ENCODE data around the gene DEGS2. TPM values are rescaled to one million over a fixed set of nuclear protein-coding genes. Genes with fewer than 3 reads are reported as not detected.

Gene DEGS2
- total and polyA plus RNA-seq, 2 donors from 2014 or later, result 25.1 to 28.7 TPM

DNA sequence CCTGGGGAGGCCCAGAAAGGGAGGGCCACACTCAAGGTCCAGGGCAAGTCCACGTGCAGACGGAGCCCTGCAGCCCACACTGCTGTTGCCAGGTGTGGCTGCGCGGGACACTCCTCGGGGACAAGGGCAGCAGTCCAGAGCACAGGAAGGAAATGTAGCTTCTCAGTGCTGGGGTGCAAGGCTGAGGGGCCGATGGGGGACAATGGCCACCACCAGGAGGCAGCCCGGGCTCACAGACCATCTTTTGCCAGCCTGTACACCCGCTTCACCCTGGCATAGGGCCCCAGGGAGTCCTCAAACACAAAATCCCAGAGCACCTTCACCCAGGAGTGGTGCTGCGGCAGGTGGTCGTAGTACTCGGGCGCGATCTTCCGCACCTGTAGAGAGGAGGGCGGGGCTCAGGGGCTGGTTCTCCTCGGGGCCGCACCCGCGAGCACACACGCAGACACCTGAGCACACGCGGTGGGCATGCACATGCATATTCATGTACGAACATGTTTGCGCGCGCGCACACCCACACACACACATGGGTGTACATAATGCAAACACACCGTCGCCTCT lies 12.8 kb downstream of the DEGS2 start:
- no peak for DNase-seq

DNA sequence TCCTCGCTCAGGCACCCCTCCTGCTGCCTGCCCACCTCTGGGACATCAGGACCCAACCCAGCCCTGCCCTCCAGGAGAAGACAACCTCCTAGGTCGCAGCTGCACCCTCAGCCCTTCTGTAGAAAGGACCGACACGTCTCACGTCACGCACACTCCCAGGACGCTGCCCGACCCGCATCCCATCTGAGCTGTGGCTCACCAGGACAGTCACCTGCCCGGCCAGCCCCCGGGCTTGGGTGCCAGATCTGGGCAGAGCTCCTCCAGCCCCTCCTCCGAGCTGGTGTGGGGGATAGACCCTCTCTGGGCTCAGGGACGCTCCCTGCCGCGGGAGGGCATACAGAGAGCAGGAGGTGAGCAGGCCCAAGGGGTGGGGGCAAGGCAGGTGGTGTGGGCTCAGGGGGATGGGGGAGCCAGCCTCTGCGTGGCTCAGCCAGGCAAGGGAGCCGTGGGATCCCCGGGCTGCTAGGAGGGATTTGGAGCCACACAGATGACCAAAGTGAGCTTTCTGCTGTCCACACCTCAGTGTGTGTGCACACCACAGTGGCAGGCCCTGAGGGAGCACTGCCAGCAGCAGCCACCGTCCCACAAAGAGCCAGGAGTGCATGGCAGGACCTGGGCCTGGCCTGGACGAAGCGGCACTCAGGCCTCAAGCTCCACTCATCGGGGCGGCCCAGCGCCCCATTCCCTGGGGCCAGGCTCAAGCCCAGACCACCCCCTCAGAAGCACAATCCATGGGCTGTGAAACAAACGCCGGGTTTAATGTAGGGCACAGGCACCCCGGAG lies 13.6 kb downstream of the DEGS2 start:
- Histone ChIP-seq H3K27ac (ENCODE audit: low read depth in 2 of 2, low read length in 2 of 2) (no peak overlapping the region), H3K4me3 (ENCODE audit: low read length in 3 of 3) (no peak overlapping the region), H3K9me3 (ENCODE audit: control insufficient read depth in 2 of 3, insufficient read depth in 1 of 3, low read length in 3 of 3) (no peaks in the 10 kb centered on the region), H3K27me3 (ENCODE audit: control insufficient read depth, insufficient read depth, low read length) (no peaks in the 10 kb centered on the region), H3K36me3 (ENCODE audit: control insufficient read depth in 2 of 3, insufficient read depth in 3 of 3, low read length in 3 of 3) (no peaks in the 10 kb centered on the region), H3K4me1 (ENCODE audit: control insufficient read depth in 2 of 3, insufficient read depth in 2 of 3, low read depth in 1 of 3, low read length in 3 of 3) (peaks cover 0 to 27% (median 7%) of the 10 kb centered on the region in 3 donors), H3K9ac (ENCODE audit: low read length in 3 of 3) (no peak overlapping the region)
- DNase-seq, result no peak
- TF ChIP-seq, protein P1, sequence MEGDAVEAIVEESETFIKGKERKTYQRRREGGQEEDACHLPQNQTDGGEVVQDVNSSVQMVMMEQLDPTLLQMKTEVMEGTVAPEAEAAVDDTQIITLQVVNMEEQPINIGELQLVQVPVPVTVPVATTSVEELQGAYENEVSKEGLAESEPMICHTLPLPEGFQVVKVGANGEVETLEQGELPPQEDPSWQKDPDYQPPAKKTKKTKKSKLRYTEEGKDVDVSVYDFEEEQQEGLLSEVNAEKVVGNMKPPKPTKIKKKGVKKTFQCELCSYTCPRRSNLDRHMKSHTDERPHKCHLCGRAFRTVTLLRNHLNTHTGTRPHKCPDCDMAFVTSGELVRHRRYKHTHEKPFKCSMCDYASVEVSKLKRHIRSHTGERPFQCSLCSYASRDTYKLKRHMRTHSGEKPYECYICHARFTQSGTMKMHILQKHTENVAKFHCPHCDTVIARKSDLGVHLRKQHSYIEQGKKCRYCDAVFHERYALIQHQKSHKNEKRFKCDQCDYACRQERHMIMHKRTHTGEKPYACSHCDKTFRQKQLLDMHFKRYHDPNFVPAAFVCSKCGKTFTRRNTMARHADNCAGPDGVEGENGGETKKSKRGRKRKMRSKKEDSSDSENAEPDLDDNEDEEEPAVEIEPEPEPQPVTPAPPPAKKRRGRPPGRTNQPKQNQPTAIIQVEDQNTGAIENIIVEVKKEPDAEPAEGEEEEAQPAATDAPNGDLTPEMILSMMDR (IDR thresholded peaks at IDR 0.05; ENCODE audit: borderline replicate concordance, extremely low read depth, insufficient read depth), result no peak
- no peak for FAIRE-seq
- intact Hi-C loops (cut with DNase I), result no loop called here

More for the DNA sequence above, 12.8 kb downstream of the DEGS2 start:
- Histone ChIP-seq H3K4me3 (ENCODE audit: low read length in 3 of 3) (no peak overlapping the region), H3K9ac (ENCODE audit: low read length in 3 of 3) (no peak overlapping the region), H3K4me1 (ENCODE audit: control insufficient read depth in 2 of 3, insufficient read depth in 2 of 3, low read depth in 1 of 3, low read length in 3 of 3) (peaks cover 0 to 26% (median 7%) of the 10 kb centered on the region in 3 donors), H3K36me3 (ENCODE audit: control insufficient read depth in 2 of 3, insufficient read depth in 3 of 3, low read length in 3 of 3) (no peaks in the 10 kb centered on the region), H3K9me3 (ENCODE audit: control insufficient read depth in 2 of 3, insufficient read depth in 1 of 3, low read length in 3 of 3) (no peaks in the 10 kb centered on the region), H3K27ac (ENCODE audit: low read depth in 2 of 2, low read length in 2 of 2) (no peak overlapping the region), H3K27me3 (ENCODE audit: control insufficient read depth, insufficient read depth, low read length) (no peaks in the 10 kb centered on the region)
- no peak for FAIRE-seq
- intact Hi-C loops (cut with DNase I), result no loop called here
- TF ChIP-seq, protein P1 (IDR thresholded peaks at IDR 0.05; ENCODE audit: borderline replicate concordance, extremely low read depth, insufficient read depth), result no peak

DNA sequence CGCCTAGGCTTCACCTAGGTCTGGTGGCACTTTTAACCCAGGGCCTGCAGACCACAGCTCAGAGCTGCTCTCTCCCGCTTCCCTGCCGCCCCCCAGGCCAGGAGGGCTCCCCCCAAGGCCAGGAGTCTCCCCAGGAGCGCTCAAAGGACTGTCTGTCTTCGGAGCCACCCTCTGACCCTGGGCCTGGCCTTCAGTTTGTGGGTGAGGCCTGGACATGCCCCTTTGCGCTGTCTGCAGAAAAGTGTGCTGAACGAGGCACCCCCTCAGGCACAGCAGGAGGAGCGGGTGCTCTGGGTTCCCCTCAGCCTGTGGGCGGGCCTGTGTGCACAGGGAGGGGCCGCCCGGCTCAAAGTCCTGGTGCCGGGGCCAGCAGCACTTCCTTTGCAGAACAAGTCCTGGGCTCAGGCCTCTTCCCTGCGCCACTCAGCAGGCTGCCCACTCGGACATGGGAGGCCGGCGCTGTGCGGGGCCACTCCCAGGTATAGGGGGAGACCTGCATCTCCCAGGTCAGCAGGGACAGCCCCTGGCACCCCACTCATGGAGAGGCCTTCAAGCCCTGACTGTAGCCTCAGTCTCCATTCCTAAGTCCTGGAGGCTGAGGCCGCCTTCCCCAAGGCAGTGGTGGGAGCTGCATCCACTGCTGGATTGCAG lies 14.3 kb downstream of the DEGS2 start:
- no peak for DNase-seq
- intact Hi-C loops (cut with DNase I), result no loop called here
- no peaks in the 10 kb centered on the region for H3K9me3 ChIP-seq (ENCODE audit: control insufficient read depth in 2 of 3, insufficient read depth in 1 of 3, low read length in 3 of 3)
- H3K9ac ChIP-seq (ENCODE audit: low read length in 3 of 3), result no peak overlapping the region
- H3K27me3 ChIP-seq (ENCODE audit: control insufficient read depth, insufficient read depth, low read length), result no peaks in the 10 kb centered on the region
- H3K27ac ChIP-seq (ENCODE audit: low read depth in 2 of 2, low read length in 2 of 2), result no peak overlapping the region
- no peak for FAIRE-seq
- H3K36me3 ChIP-seq (ENCODE audit: control insufficient read depth in 2 of 3, insufficient read depth in 3 of 3, low read length in 3 of 3), result no peaks in the 10 kb centered on the region
- peaks cover 0 to 21% (median 7%) of the 10 kb centered on the region in 3 donors for H3K4me1 ChIP-seq (ENCODE audit: control insufficient read depth in 2 of 3, insufficient read depth in 2 of 3, low read depth in 1 of 3, low read length in 3 of 3)
- TF ChIP-seq, protein P1 (IDR thresholded peaks at IDR 0.05; ENCODE audit: borderline replicate concordance, extremely low read depth, insufficient read depth), result no peak
- no peak overlapping the region for H3K4me3 ChIP-seq (ENCODE audit: low read length in 3 of 3)
